ENCODE results near the gene CITED4. TPM values are rescaled to one million over a fixed set of nuclear protein-coding genes. Genes with fewer than 3 reads are reported as not detected.

The CITED4 gene
- total and polyA plus RNA-seq, 7 donors, result 5.6 to 40.9 (median 17.8) TPM

DNA sequence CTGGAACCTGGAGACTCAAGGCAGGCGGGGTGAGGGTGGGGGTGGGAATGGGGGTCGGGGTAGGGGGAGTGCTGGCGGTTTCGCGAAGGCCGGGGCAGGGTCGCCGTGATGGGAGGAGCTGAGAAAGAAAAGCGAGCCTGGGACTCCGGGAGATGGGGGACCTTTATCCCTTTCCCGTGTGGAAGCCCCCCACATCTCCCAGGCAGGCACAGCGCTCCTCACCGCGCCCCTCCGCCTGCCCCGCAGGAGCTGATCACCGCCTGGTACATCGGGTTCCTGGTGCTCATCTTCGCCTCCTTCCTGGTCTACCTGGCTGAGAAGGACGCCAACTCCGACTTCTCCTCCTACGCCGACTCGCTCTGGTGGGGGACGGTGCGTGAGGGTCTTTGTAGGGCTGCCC lies 43.1 kb downstream of the CITED4 start:
- peaks cover 13% of the 10 kb centered on the region for H3K4me1 ChIP-seq
- no peak overlapping the region for H3K4me3 ChIP-seq
- TF ChIP-seq, protein P1, sequence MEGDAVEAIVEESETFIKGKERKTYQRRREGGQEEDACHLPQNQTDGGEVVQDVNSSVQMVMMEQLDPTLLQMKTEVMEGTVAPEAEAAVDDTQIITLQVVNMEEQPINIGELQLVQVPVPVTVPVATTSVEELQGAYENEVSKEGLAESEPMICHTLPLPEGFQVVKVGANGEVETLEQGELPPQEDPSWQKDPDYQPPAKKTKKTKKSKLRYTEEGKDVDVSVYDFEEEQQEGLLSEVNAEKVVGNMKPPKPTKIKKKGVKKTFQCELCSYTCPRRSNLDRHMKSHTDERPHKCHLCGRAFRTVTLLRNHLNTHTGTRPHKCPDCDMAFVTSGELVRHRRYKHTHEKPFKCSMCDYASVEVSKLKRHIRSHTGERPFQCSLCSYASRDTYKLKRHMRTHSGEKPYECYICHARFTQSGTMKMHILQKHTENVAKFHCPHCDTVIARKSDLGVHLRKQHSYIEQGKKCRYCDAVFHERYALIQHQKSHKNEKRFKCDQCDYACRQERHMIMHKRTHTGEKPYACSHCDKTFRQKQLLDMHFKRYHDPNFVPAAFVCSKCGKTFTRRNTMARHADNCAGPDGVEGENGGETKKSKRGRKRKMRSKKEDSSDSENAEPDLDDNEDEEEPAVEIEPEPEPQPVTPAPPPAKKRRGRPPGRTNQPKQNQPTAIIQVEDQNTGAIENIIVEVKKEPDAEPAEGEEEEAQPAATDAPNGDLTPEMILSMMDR (IDR thresholded peaks at IDR 0.05), result no peak
- no peaks in the 10 kb centered on the region for H3K9me3 ChIP-seq
- no peaks in the 10 kb centered on the region for H3K27me3 ChIP-seq (ENCODE audit: insufficient read depth in 3 of 3, low read length in 2 of 3)
- DNase-seq, result no peak
- ATAC-seq, result no peak
- peaks cover 0 to 24% of the 10 kb centered on the region in 2 donors for H3K36me3 ChIP-seq (ENCODE audit: insufficient read depth in 1 of 2, low read depth in 1 of 2)
- no peak overlapping the region for H3K27ac ChIP-seq
- 65 to 78% (median 72%) methylated on average over 20 to 26 of the region's 26 CpGs for WGBS, 3 donors
- intact Hi-C loops (cut with DNase I), result no loop called here

DNA sequence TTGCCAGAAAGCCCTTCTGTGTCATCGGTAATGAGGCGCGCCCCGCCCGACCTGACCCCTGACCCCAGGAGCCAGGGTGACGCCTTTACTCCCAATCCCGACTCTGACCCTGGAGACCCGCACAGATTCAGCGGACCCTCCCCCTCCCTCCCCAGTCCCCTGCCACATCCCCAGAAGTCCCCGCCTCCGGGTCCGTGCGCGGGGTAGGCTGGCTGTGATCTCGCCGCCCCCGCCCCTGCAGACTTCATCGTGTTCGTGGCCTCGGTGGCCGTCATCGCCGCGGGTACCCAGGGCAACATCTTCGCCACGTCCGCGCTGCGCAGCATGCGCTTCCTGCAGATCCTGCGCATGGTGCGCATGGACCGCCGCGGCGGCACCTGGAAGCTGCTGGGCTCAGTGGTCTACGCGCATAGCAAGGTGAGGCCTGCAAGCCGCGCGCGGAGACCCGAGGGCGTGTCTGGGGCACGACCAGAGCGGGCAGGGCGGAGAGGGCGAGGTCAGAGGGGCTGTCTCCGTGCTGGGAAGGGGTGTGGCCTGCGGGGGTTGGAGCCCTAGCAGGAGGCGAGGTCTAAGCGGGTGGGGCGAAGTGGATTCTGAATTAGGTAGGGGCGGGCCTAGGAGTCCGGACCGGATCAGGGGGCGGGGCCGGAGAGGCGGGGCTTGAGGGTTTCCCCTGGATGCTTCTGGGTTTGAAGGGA lies 43.8 kb downstream of the CITED4 start:
- Histone ChIP-seq H3K36me3 (ENCODE audit: insufficient read depth in 1 of 2, low read depth in 1 of 2) (peaks cover 0 to 24% of the 10 kb centered on the region in 2 donors), H3K27me3 (ENCODE audit: insufficient read depth in 3 of 3, low read length in 2 of 3) (no peaks in the 10 kb centered on the region), H3K4me1 (peaks cover 13% of the 10 kb centered on the region), H3K9me3 (no peaks in the 10 kb centered on the region), H3K4me3 (peak overlapping the region; percentile 53), H3K27ac (no peak overlapping the region)
- TF ChIP-seq, protein P1 (IDR thresholded peaks at IDR 0.05), result no peak
- intact Hi-C loops (cut with DNase I), result no loop called here
- 35 to 50% (median 39%) methylated on average over 47 to 59 of the region's 59 CpGs for WGBS, 3 donors
- ATAC-seq (peak in 3 of 4 donors; percentile 34 to 47 (median 46)), DNase-seq (peak; percentile 55 to 70)

DNA sequence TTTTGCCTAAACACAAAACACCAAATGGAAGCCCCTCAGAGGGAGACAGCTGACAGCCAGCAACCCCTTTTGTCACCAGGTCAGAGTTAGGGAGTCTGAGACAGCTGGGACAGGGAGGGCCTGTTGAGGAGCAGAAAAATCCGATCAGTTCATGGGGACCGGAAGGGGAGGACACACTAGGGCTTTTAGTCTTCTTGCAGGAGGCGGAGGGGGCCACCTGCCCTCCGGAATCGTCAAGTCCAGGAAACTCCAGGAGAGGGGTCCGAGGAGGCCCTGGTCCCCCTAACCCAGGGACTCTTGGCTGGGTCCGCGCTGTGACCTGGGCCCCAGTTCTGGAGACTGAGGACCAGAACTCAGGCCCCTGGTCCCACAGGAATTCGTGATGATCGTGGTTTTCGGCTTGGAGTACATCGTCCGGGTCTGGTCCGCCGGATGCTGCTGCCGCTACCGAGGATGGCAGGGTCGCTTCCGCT lies 44.3 kb downstream of the CITED4 start:
- TF ChIP-seq, protein P1 (IDR thresholded peaks at IDR 0.05), result no peak
- H3K4me1 ChIP-seq, result peaks cover 13% of the 10 kb centered on the region
- DNase-seq (no peak), ATAC-seq (no peak)
- whole genome bisulfite sequencing, 3 donors, result 53 to 77% (median 63%) methylated on average over 19 of the region's 19 CpGs
- H3K9me3 ChIP-seq, result no peaks in the 10 kb centered on the region
- peak overlapping the region; percentile 53 for H3K4me3 ChIP-seq
- intact Hi-C loops (cut with DNase I), result no loop called here
- no peaks in the 10 kb centered on the region for H3K27me3 ChIP-seq (ENCODE audit: insufficient read depth in 3 of 3, low read length in 2 of 3)
- H3K36me3 ChIP-seq (ENCODE audit: insufficient read depth in 1 of 2, low read depth in 1 of 2), result peaks cover 0 to 24% of the 10 kb centered on the region in 2 donors
- H3K27ac ChIP-seq, result no peak overlapping the region

DNA sequence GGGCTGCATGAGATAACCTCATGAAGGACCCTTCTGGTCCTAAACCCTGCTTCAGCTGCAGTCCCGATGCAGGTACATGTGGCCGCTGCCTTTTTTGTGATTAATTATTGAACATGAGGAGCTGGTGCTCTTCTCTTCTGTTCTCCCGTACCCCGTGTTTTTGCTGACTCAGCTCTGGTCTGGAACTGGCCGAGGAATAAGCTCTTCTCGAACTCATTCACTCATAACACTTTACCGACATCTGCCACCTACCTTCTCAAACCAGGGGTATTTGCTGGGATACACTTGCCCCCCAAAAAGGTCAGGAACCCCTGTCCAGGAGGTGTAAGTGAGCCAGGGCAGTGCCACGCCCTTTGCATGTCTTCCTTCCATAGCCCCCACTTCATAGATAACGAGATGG lies 46.7 kb downstream of the CITED4 start:
- H3K36me3 ChIP-seq (ENCODE audit: insufficient read depth in 1 of 2, low read depth in 1 of 2), result peaks cover 0 to 14% of the 10 kb centered on the region in 2 donors
- TF ChIP-seq, protein P1 (IDR thresholded peaks at IDR 0.05), result no peak
- intact Hi-C loops (cut with DNase I), result no loop called here
- WGBS, 3 donors, result 77 to 84% (median 79%) methylated on average over 9 of the region's 9 CpGs
- no peak for ATAC-seq
- no peak for DNase-seq
- H3K4me1 ChIP-seq, result peaks cover 5% of the 10 kb centered on the region
- no peaks in the 10 kb centered on the region for H3K9me3 ChIP-seq
- H3K4me3 ChIP-seq, result no peak overlapping the region
- H3K27me3 ChIP-seq (ENCODE audit: insufficient read depth in 3 of 3, low read length in 2 of 3), result no peaks in the 10 kb centered on the region
- H3K27ac ChIP-seq, result no peak overlapping the region

Other genes starting within 250 kb of the CITED4 start
- gene RIMS3, start 196.7 kb downstream of the CITED4 start, total RNA-seq, result under 1 TPM; 0.15 to 0.42 (median 0.35) TPM
- under 1 TPM; 0.07 to 0.31 (median 0.16) TPM for gene RIMS3, start 196.7 kb downstream of the CITED4 start, polyA plus RNA-seq
- gene NFYC, start 170.7 kb downstream of the CITED4 start, total RNA-seq, result 10 to 100 TPM; 45.8 to 67.8 (median 61.1) TPM
- gene NFYC, start 170.7 kb downstream of the CITED4 start, polyA plus RNA-seq, result 10 to 100 TPM; 52.0 to 69.0 (median 58.6) TPM
- 1 to 10 TPM; 4.6 to 9.1 (median 6.3) TPM for gene KCNQ4, start 78.6 kb downstream of the CITED4 start, total RNA-seq
- 1 to 10 TPM; 1.9 to 2.7 (median 2.1) TPM for gene KCNQ4, start 78.6 kb downstream of the CITED4 start, polyA plus RNA-seq
- gene CTPS1, start 117.3 kb upstream of the CITED4 start, total RNA-seq, result 10 to 100 TPM in 3 of 4 donors, 1 to 10 TPM in 1; 8.0 to 26.1 (median 22.7) TPM
- 10 to 100 TPM; 14.7 to 43.5 (median 14.9) TPM for gene CTPS1, start 117.3 kb upstream of the CITED4 start, polyA plus RNA-seq
- gene SLFNL1, start 159.4 kb upstream of the CITED4 start, total RNA-seq, result under 1 TPM; 0.15 to 0.23 (median 0.17) TPM
- gene SLFNL1, start 159.4 kb upstream of the CITED4 start, polyA plus RNA-seq, result under 1 TPM; 0.13 to 0.58 (median 0.17) TPM